K562 (cell line): Measurements from ENCODE around the gene PCDHGB2. TPM values are rescaled to one million over a fixed set of nuclear protein-coding genes. Genes with fewer than 3 reads are reported as not detected.

ENCODE experiments used
- CTCF ChIP-seq, 3 experiments: IDR thresholded peaks in 2 of 3; conservative IDR thresholded peaks in 1 of 3; 2 replicates each; pipeline ENCODE4 v1.5.1; 2011 to 2012; ENCODE audit warnings: low read length in 3 of 3, mild to moderate bottlenecking in 3 of 3, control low read depth in 2 of 3, improper control_type of control experiment in 1 of 3, inconsistent platforms in 1 of 3, low read depth in 1 of 3, mixed read lengths in 1 of 3, moderate library complexity in 1 of 3; ENCODE audit not compliant: insufficient read depth in 2 of 3
- MGA ChIP-seq: fragments of 450-650 bp; IDR thresholded peaks from 2 replicates; pipeline ENCODE4 v1.6.1; 2016; ENCODE audit warnings: mild to moderate bottlenecking, moderate library complexity
- RAD21 ChIP-seq, 2 experiments: fragments of 250-450 bp in 1 of 2; fragments of 450-650 bp in 1 of 2; sonication (Bioruptor Pico) in 1 of 2; formaldehyde crosslinking in 1 of 2; IDR thresholded peaks in 1 of 2; conservative IDR thresholded peaks in 1 of 2; 2 replicates each; pipeline versions ENCODE4 v1.4.0 to v1.8.0; 2020 to 2022; ENCODE audit warnings: mild to moderate bottlenecking in 2 of 2, moderate library complexity in 1 of 2
- polyA plus RNA-seq, 8 experiments: library from polyadenylated mRNA; depleted of rRNA in 4 of 8; stranded (reverse) in 5 of 8; unstranded in 3 of 8; fragments of >200 nt; fragmentation: Nextera tagmentation in 2 of 8; fragmentation: Illumina TruSeq in 1 of 8; extraction: Ambion mirVana in 2 of 8; extraction: Trizol in 1 of 8; gene quantifications; 2 replicates each; pipeline versions ENCODE4 v1.2.1 to v1.2.3, GENCODE V29; 2011 to 2014; ENCODE audit warnings: inconsistent platforms in 1 of 8, missing spikeins in 1 of 8
- total RNA-seq, 7 experiments: library from RNA; depleted of rRNA in 6 of 7; stranded (reverse); fragments of >200 nt in 6 of 7; fragmentation: Illumina TruSeq in 2 of 7; extraction: Trizol in 2 of 7; gene quantifications; 2 replicates each; pipeline versions ENCODE4 v1.2.1 to v1.2.3, GENCODE V29; 2011 to 2021; ENCODE audit warnings: low replicate concordance in 1 of 7

The PCDHGB2 gene
- total and polyA plus RNA-seq, 9 of the 15 experiments (the other 6 are each of a cell fraction or from before 2014, with no cell fraction given): 0.06 to 0.54 (median 0.29) TPM; not detected in 1

GRCh38 chr5:141392429-141393198 is 32.8 kb downstream of the PCDHGB2 start, which contains the start of gene PCDHGA8 (continued):
- peak; percentile 63 for TF ChIP-seq MGA
- TF ChIP-seq RAD21 (CRISPR knock-in tag; conservative IDR thresholded peaks at IDR 0.05 in 1 of 2, IDR thresholded peaks at IDR 0.05 in 1 of 2): peak; percentile 21 to 35; a peak in 3 of 4 replicates
- TF ChIP-seq CTCF (IDR thresholded peaks at IDR 0.05 in 2 of 3, conservative IDR thresholded peaks at IDR 0.05 in 1 of 3; ENCODE audit: insufficient read depth in 2 of 3, low read depth in 1 of 3, low read length in 3 of 3): peak; percentile 43 to 51 (median 50); a peak in 5 of 6 replicates
